Measurements from ENCODE around the gene PDE7B.

Gene PDE7B

DNA sequence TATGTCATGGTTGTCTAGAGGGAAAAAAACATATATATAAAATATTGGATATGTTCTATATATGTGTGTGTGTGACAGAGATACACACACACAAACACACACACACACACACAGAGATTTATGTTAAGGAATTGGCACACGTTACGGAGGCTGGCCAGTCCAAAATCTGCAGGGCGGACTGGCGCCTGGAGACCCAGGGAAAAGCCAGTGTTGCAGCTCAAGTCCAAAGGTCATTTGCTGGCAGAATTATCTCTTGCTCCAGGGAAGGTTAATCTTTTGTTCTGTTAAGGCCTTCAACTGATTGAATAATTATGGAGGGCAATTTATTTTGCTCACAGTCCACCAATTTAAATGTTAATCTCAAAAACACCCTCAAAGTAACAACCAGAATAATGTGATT is 37.5 kb upstream of the PDE7B start:
- no peak for DNase-seq (ENCODE audit: low spot score)

DNA sequence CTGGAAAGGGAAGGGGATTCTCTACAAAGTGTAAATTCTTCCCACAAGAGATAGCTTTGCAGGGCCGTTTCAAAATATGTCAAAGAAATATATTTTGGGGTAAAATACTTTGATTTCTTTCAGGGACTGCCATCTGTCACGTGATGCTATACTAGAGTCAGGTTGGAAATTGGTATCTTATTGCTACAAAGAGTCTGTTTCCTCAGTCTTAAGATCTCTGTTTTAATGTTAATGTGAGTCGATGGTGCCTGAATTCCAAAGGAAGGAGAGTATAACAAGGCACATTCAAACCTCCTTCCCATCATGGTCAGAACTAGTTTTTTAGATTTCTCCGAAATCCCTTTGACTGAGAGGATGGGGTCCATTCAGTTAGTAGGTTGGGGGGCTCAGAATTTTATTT is 36.3 kb upstream of the PDE7B start:
- TF ChIP-seq, protein P1, sequence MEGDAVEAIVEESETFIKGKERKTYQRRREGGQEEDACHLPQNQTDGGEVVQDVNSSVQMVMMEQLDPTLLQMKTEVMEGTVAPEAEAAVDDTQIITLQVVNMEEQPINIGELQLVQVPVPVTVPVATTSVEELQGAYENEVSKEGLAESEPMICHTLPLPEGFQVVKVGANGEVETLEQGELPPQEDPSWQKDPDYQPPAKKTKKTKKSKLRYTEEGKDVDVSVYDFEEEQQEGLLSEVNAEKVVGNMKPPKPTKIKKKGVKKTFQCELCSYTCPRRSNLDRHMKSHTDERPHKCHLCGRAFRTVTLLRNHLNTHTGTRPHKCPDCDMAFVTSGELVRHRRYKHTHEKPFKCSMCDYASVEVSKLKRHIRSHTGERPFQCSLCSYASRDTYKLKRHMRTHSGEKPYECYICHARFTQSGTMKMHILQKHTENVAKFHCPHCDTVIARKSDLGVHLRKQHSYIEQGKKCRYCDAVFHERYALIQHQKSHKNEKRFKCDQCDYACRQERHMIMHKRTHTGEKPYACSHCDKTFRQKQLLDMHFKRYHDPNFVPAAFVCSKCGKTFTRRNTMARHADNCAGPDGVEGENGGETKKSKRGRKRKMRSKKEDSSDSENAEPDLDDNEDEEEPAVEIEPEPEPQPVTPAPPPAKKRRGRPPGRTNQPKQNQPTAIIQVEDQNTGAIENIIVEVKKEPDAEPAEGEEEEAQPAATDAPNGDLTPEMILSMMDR (IDR thresholded peaks at IDR 0.05; ENCODE audit: borderline replicate concordance, control extremely low read depth, extremely low read depth, insufficient read depth, missing control alignments): no peak
- in situ Hi-C loops (cut with MboI; ENCODE audit: low sequenced_read_pairs, unreplicated experiment): no loop called here
- no peak for DNase-seq (ENCODE audit: low spot score)

More for the DNA sequence above, 37.5 kb upstream of the PDE7B start:
- TF ChIP-seq, protein P1 (IDR thresholded peaks at IDR 0.05; ENCODE audit: borderline replicate concordance, control extremely low read depth, extremely low read depth, insufficient read depth, missing control alignments): no peak
- in situ Hi-C loops (cut with MboI; ENCODE audit: low sequenced_read_pairs, unreplicated experiment): no loop called here

DNA sequence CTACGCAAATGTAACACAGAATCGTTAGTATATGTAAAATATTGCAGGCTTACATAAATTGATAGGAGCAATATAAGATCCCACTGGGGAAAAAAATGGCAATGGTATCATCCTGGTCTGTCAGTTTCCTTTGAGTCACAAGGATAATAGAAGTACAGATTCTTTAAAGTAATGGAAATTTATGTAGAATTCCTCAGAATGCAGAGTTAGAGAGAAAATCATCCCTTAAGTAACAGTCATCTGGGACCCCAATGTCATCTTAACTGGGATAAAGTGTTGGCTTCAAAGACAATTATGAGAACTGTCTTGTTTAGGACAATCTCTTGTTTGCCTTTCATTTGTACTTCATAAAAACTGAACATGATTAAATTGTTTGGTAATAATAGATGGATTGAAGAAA is 34.5 kb upstream of the PDE7B start:
- TF ChIP-seq, protein P1 (IDR thresholded peaks at IDR 0.05; ENCODE audit: borderline replicate concordance, control extremely low read depth, extremely low read depth, insufficient read depth, missing control alignments): no peak
- in situ Hi-C loops (cut with MboI; ENCODE audit: low sequenced_read_pairs, unreplicated experiment): no loop called here
- DNase-seq (ENCODE audit: low spot score): no peak

DNA sequence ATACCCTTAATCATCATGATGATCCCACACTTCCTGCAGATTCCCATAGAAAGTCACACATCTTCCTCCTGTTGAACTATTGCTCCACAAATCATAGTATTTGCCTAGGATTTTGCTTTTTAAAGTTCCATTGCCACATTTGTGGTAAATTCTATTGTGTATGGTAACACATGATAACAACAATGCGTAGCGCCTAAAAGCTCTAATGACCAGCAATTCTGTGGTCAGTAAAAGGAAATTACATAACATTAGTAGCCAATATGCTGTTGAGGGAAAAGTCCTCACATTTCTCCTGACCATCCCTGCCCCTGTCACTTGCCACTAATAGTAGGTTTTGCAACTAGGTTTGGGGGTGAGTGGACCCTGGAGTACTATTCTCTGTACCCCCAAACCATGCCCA is 31.8 kb upstream of the PDE7B start:
- TF ChIP-seq, protein P1 (IDR thresholded peaks at IDR 0.05; ENCODE audit: borderline replicate concordance, control extremely low read depth, extremely low read depth, insufficient read depth, missing control alignments): no peak
- DNase-seq (ENCODE audit: low spot score): no peak
- in situ Hi-C loops (cut with MboI; ENCODE audit: low sequenced_read_pairs, unreplicated experiment): no loop called here

DNA sequence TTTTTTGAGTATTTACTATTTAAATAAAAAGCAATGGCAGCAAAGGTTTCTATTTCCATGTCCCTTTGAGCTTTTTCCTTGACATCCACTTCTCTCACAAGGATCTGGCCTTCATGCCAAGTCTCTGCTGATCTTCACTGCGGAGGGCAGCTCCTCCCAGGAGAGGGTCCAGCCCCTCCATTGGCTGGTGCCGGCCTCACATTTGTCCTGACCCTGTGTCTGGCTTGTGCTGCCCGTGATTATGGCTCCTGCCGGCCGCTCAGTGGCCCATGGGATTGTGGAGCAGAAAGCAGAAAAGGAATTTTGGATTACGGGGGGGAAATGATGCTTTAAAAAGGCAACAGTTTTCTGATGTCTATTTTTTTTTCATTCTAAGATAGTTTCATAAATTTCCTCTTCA is 31.2 kb upstream of the PDE7B start:
- DNase-seq (ENCODE audit: low spot score): no peak
- in situ Hi-C loops (cut with MboI; ENCODE audit: low sequenced_read_pairs, unreplicated experiment): no loop called here
- TF ChIP-seq, protein P1 (IDR thresholded peaks at IDR 0.05; ENCODE audit: borderline replicate concordance, control extremely low read depth, extremely low read depth, insufficient read depth, missing control alignments): no peak

DNA sequence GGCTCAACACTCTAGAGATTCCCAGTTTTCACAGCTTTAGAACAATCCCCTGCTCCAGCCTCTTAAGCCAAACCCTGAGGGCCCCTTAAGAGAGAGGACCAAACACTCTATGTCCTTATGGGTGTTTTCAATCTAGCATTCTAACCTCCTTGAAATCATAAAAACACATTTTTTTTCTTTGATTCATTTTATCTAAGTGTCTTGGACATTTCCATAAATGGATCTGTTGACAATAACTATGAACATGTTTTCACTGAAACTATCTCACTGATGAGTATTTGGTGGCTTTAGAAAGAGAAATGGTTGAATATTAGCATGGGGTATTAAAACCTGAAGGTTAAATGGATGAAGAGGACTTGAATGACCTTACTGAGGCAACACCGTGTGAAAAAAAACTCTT is 27.6 kb upstream of the PDE7B start:
- no peak for DNase-seq (ENCODE audit: low spot score)
- in situ Hi-C loops (cut with MboI; ENCODE audit: low sequenced_read_pairs, unreplicated experiment): no loop called here
- TF ChIP-seq, protein P1 (IDR thresholded peaks at IDR 0.05; ENCODE audit: borderline replicate concordance, control extremely low read depth, extremely low read depth, insufficient read depth, missing control alignments): no peak

Data from GM13976 (cell line).